Ureter (tissue), 1 donor: ENCODE data around the gene DKC1. TPM values are rescaled to one million over a fixed set of nuclear protein-coding genes. Genes with fewer than 3 reads are reported as not detected.
"Not testable (repeated sequence)": the region's sequence is repeated elsewhere in the genome, so short reads cannot be mapped to it uniquely, and the experiment has no call there.

Source experiments
- DNase-seq: peaks from one replicate; pipeline ENCODE4 v3.0.0-alpha.2; 2020; ENCODE audit warnings: low spot score
- total RNA-seq: library from RNA; stranded (reverse); gene quantifications from one replicate; pipeline ENCODE4 v1.2.4, GENCODE V29; 2023
- donor health status: DM: yes; HTN: yes; CAD: no.

DKC1 gene
- total RNA-seq, 1 donor from 2014 or later: 73.8 TPM

- no peak for DNase-seq
Observed at GRCh38 chrX:154818916-154819770, 56.5 kb downstream of the DKC1 start.

GRCh38 chrX:154819771-154820341 lies 57.2 kb downstream of the DKC1 start:
- no peak for DNase-seq

DNA sequence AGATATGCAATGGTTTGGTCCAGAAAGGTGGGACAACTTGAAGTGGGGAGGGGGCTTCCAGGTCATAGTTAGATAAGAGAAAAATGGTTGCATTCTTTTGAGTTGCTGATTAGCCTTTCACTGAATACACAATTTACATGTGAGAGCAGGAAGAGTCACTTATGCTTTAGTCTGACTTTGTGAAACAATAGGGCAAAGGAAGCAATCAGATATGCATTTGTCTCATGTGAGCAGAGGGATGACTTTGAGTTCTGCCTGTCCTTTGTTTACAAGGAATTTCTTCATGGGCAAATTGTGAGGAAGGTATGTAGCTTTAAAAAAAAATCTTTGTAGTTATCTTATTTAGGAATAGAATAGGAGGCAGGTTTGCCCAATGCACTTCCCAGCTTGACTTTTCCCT lies 58.9 kb downstream of the DKC1 start:
- no peak for DNase-seq

- no peak for DNase-seq
Observed at GRCh38 chrX:154822029-154822428, 59.4 kb downstream of the DKC1 start.

DNA sequence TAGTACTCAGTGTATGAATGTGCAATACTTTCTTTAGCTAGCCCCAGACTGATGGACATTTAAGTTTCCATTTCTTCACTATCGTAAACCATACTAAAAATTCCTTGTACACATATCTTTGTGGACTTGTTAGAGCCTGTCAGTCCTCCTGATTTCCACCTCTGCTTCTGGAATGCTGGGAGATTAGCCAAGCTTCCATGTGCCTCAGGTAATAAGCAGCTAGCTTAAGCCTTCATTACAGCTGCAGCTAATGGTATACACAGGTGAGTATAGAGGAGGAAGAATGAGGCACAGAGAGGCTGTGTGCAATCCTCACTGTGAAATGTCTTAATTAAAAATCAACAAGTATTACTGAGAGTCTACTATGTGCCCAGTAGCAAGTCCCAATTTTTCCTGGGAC lies 62.0 kb downstream of the DKC1 start:
- DNase-seq: no peak

DNA sequence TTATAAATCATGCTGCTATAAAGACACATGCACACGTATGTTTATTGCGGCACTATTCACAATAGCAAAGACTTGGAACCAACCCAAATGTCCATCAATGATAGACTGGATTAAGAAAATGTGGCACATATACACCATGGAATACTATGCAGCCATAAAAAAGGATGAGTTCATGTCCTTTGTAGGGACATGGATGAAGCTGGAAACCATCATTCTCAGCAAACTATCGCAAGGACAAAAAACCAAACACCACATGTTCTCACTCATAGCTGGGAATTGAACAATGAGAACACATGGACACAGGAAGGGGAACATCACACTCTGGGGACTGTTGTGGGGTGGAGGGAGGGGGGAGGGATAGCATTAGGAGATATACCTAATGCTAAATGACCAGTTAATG lies 62.9 kb downstream of the DKC1 start:
- DNase-seq: not testable (repeated sequence)

Other genes with a start within 250 kb of the DKC1 start
- gene FAM3A, start 246.6 kb upstream of the DKC1 start, total RNA-seq: 46.3 TPM
- 52.3 TPM for gene G6PD, start 216.0 kb upstream of the DKC1 start, total RNA-seq
- 28.5 TPM for gene IKBKG, start 215.2 kb upstream of the DKC1 start, total RNA-seq
- not detected for gene CTAG1A, start 177.7 kb upstream of the DKC1 start, total RNA-seq
- gene CTAG1B, start 143.6 kb upstream of the DKC1 start, total RNA-seq: not detected
- not detected for gene CTAG2, start 109.3 kb upstream of the DKC1 start, total RNA-seq
- gene GAB3, start 11.8 kb upstream of the DKC1 start, total RNA-seq: 4.2 TPM
- gene MPP1, start 42.6 kb downstream of the DKC1 start, total RNA-seq: 21.9 TPM
- gene SMIM9, start 71.8 kb downstream of the DKC1 start, total RNA-seq: not detected
- 35.7 TPM for gene F8A1, start 123.5 kb downstream of the DKC1 start, total RNA-seq